Measurements from ENCODE around the gene DXO. TPM values are rescaled to one million over a fixed set of nuclear protein-coding genes. Genes with fewer than 3 reads are reported as not detected.
"Not testable (repeated sequence)": the region's sequence is repeated elsewhere in the genome, so short reads cannot be mapped to it uniquely, and the experiment has no call there.

Gene DXO
- total and polyA plus RNA-seq, 7 experiments from 2014 or later, result 12.6 to 44.3 (median 34.7) TPM

GRCh38 chr6:32003301-32003700 lies 31.4 kb upstream of the DXO start:
- ATAC-seq; DNase-seq; H3K36me3 Mint-ChIP-seq; H3K4me3 ChIP-seq (ENCODE audit: low read length); CTCF ChIA-PET; H3K4me3 Mint-ChIP-seq; H3K27me3 Mint-ChIP-seq; H3K36me3 ChIP-seq (ENCODE audit: control insufficient read depth in 2 of 3, insufficient read depth in 3 of 3, low read length in 3 of 3); POLR2A ChIA-PET; H3K27me3 ChIP-seq (ENCODE audit: control insufficient read depth in 2 of 2, insufficient read depth in 2 of 2, low read length in 2 of 2); H3K9me3 Mint-ChIP-seq; H3K27ac ChIP-seq (ENCODE audit: low read depth, low read length); H3K9me3 ChIP-seq (ENCODE audit: control insufficient read depth in 2 of 3, low read length in 3 of 3); intact Hi-C loops (cut with micrococcal nuclease); H3K27ac Mint-ChIP-seq; H3K4me1 ChIP-seq (ENCODE audit: control insufficient read depth in 2 of 2, insufficient read depth in 2 of 2, low read length in 2 of 2): not testable (repeated sequence)
- peaks cover 0 to 11% (median 9%) of the 10 kb centered on the region in 7 donors for H3K4me1 Mint-ChIP-seq

GRCh38 chr6:32002546-32003268 lies 30.8 kb upstream of the DXO start:
- H3K27ac ChIP-seq (ENCODE audit: low read depth, low read length); H3K4me1 ChIP-seq (ENCODE audit: control insufficient read depth in 2 of 2, insufficient read depth in 2 of 2, low read length in 2 of 2); H3K4me3 ChIP-seq (ENCODE audit: low read length); H3K27me3 Mint-ChIP-seq; H3K4me3 Mint-ChIP-seq; H3K36me3 ChIP-seq (ENCODE audit: control insufficient read depth in 2 of 3, insufficient read depth in 3 of 3, low read length in 3 of 3); intact Hi-C loops (cut with micrococcal nuclease); POLR2A ChIA-PET; H3K9me3 Mint-ChIP-seq; H3K27ac Mint-ChIP-seq; H3K36me3 Mint-ChIP-seq; DNase-seq; CTCF ChIA-PET; H3K27me3 ChIP-seq (ENCODE audit: control insufficient read depth in 2 of 2, insufficient read depth in 2 of 2, low read length in 2 of 2); H3K9me3 ChIP-seq (ENCODE audit: control insufficient read depth in 2 of 3, low read length in 3 of 3): not testable (repeated sequence)
- peaks cover 0 to 11% (median 9%) of the 10 kb centered on the region in 7 donors for H3K4me1 Mint-ChIP-seq
- peak; percentile 31 for ATAC-seq

- H3K4me3 Mint-ChIP-seq; CTCF ChIA-PET; H3K4me1 ChIP-seq (ENCODE audit: control insufficient read depth in 2 of 2, insufficient read depth in 2 of 2, low read length in 2 of 2); POLR2A ChIA-PET; H3K9me3 Mint-ChIP-seq; H3K36me3 Mint-ChIP-seq; H3K4me3 ChIP-seq (ENCODE audit: low read length); H3K27ac Mint-ChIP-seq; DNase-seq; H3K27me3 ChIP-seq (ENCODE audit: control insufficient read depth in 2 of 2, insufficient read depth in 2 of 2, low read length in 2 of 2); H3K27ac ChIP-seq (ENCODE audit: low read depth, low read length); H3K27me3 Mint-ChIP-seq; intact Hi-C loops (cut with micrococcal nuclease); H3K36me3 ChIP-seq (ENCODE audit: control insufficient read depth in 2 of 3, insufficient read depth in 3 of 3, low read length in 3 of 3); ATAC-seq; H3K9me3 ChIP-seq (ENCODE audit: control insufficient read depth in 2 of 3, low read length in 3 of 3); H3K4me1 Mint-ChIP-seq: not testable (repeated sequence)
These were observed 24.4 kb upstream of the DXO start for GRCh38 chr6:31996385-31996784.

- H3K27me3 Mint-ChIP-seq; H3K9me3 Mint-ChIP-seq; CTCF ChIA-PET; H3K27ac ChIP-seq (ENCODE audit: low read depth, low read length); POLR2A ChIA-PET; H3K4me3 Mint-ChIP-seq; H3K4me3 ChIP-seq (ENCODE audit: low read length); H3K36me3 Mint-ChIP-seq; H3K36me3 ChIP-seq (ENCODE audit: control insufficient read depth in 2 of 3, insufficient read depth in 3 of 3, low read length in 3 of 3); H3K27ac Mint-ChIP-seq; ATAC-seq; H3K4me1 ChIP-seq (ENCODE audit: control insufficient read depth in 2 of 2, insufficient read depth in 2 of 2, low read length in 2 of 2); H3K27me3 ChIP-seq (ENCODE audit: control insufficient read depth in 2 of 2, insufficient read depth in 2 of 2, low read length in 2 of 2); H3K4me1 Mint-ChIP-seq; intact Hi-C loops (cut with micrococcal nuclease); H3K9me3 ChIP-seq (ENCODE audit: control insufficient read depth in 2 of 3, low read length in 3 of 3): not testable (repeated sequence)
- DNase-seq, result peak in 1 of 9 donors; percentile 4
These were observed 22.5 kb upstream of the DXO start for GRCh38 chr6:31994421-31994820.

- H3K4me1 Mint-ChIP-seq; DNase-seq; H3K4me3 Mint-ChIP-seq; H3K27me3 Mint-ChIP-seq; ATAC-seq; H3K27ac Mint-ChIP-seq; H3K4me3 ChIP-seq (ENCODE audit: low read length); H3K27ac ChIP-seq (ENCODE audit: low read depth, low read length); intact Hi-C loops (cut with micrococcal nuclease); CTCF ChIA-PET; POLR2A ChIA-PET; H3K36me3 Mint-ChIP-seq; H3K27me3 ChIP-seq (ENCODE audit: control insufficient read depth in 2 of 2, insufficient read depth in 2 of 2, low read length in 2 of 2); H3K4me1 ChIP-seq (ENCODE audit: control insufficient read depth in 2 of 2, insufficient read depth in 2 of 2, low read length in 2 of 2); H3K36me3 ChIP-seq (ENCODE audit: control insufficient read depth in 2 of 3, insufficient read depth in 3 of 3, low read length in 3 of 3); H3K9me3 ChIP-seq (ENCODE audit: control insufficient read depth in 2 of 3, low read length in 3 of 3); H3K9me3 Mint-ChIP-seq: not testable (repeated sequence)
These were observed 17.4 kb upstream of the DXO start for GRCh38 chr6:31989363-31989762.

GRCh38 chr6:31981744-31982143 lies 9.8 kb upstream of the DXO start, which contains the start of gene C4A:
TSS of gene C4A (plus strand) at chr6:31982057. CDS start at chr6:31982108, 51 bp downstream.
- H3K36me3 ChIP-seq (ENCODE audit: control insufficient read depth in 2 of 3, insufficient read depth in 3 of 3, low read length in 3 of 3); H3K27ac Mint-ChIP-seq; H3K27me3 ChIP-seq (ENCODE audit: control insufficient read depth in 2 of 2, insufficient read depth in 2 of 2, low read length in 2 of 2); H3K36me3 Mint-ChIP-seq; intact Hi-C loops (cut with micrococcal nuclease); H3K27ac ChIP-seq (ENCODE audit: low read depth, low read length); H3K4me3 ChIP-seq (ENCODE audit: low read length); POLR2A ChIA-PET; H3K9me3 ChIP-seq (ENCODE audit: control insufficient read depth in 2 of 3, low read length in 3 of 3); H3K4me3 Mint-ChIP-seq; ATAC-seq; H3K27me3 Mint-ChIP-seq; H3K9me3 Mint-ChIP-seq; DNase-seq; CTCF ChIA-PET: not testable (repeated sequence)
- H3K4me1 ChIP-seq (ENCODE audit: control insufficient read depth in 2 of 2, insufficient read depth in 2 of 2, low read length in 2 of 2), result peaks cover 0 to 19% of the 10 kb centered on the region in 2 donors
- H3K4me1 Mint-ChIP-seq, result peaks cover 6 to 23% (median 19%) of the 10 kb centered on the region in 7 donors

GRCh38 chr6:31980998-31981397 lies 9.1 kb upstream of the DXO start:
- H3K27ac Mint-ChIP-seq; H3K27ac ChIP-seq (ENCODE audit: low read depth, low read length); POLR2A ChIA-PET; H3K27me3 Mint-ChIP-seq; H3K9me3 ChIP-seq (ENCODE audit: control insufficient read depth in 2 of 3, low read length in 3 of 3); DNase-seq; H3K4me3 Mint-ChIP-seq; H3K36me3 ChIP-seq (ENCODE audit: control insufficient read depth in 2 of 3, insufficient read depth in 3 of 3, low read length in 3 of 3); H3K27me3 ChIP-seq (ENCODE audit: control insufficient read depth in 2 of 2, insufficient read depth in 2 of 2, low read length in 2 of 2); ATAC-seq; intact Hi-C loops (cut with micrococcal nuclease); CTCF ChIA-PET; H3K9me3 Mint-ChIP-seq; H3K36me3 Mint-ChIP-seq; H3K4me3 ChIP-seq (ENCODE audit: low read length): not testable (repeated sequence)
- peaks cover 6 to 23% (median 19%) of the 10 kb centered on the region in 7 donors for H3K4me1 Mint-ChIP-seq
- H3K4me1 ChIP-seq (ENCODE audit: control insufficient read depth in 2 of 2, insufficient read depth in 2 of 2, low read length in 2 of 2), result peaks cover 0 to 19% of the 10 kb centered on the region in 2 donors
